K562 (cell line): Measurements from ENCODE around the gene ECM1. TPM values are rescaled to one million over a fixed set of nuclear protein-coding genes. Genes with fewer than 3 reads are reported as not detected.
A peak's percentile ranks its signal among the peaks of the same experiment; 100 is the strongest.

Source experiments
- ARNT ChIP-seq, 2 experiments: fragments of 450-650 bp; IDR thresholded peaks; 2 replicates each; pipeline ENCODE4 v1.6.1; 2016; ENCODE audit warnings: mild to moderate bottlenecking in 1 of 2
- BRD4 ChIP-seq: fragments of 200-600 bp; sonication (generic); IDR thresholded peaks from 2 replicates; pipeline ENCODE4 v1.6.1; 2017; ENCODE audit warnings: inconsistent platforms
- GTF2A2 ChIP-seq: IDR thresholded peaks from 2 replicates; pipeline ENCODE4 v1.6.1; 2016; ENCODE audit warnings: mild to moderate bottlenecking, missing genetic modification characterization, missing compliant biosample characterization
- JUND ChIP-seq, 2 experiments: IDR thresholded peaks; 2 replicates in 1 of 2; 3 replicates in 1 of 2; pipeline ENCODE4 v1.6.1; 2011; ENCODE audit warnings: borderline replicate concordance in 2 of 2, low read depth in 2 of 2, low read length in 2 of 2, improper control_type of control experiment in 1 of 2, missing biosample characterization in 1 of 2, missing genetic modification characterization in 1 of 2, missing genetic modification reagents in 1 of 2
- KDM1A ChIP-seq, 2 experiments: fragments of 450-650 bp; IDR thresholded peaks; 2 replicates each; pipeline ENCODE4 v1.6.1; 2016; ENCODE audit warnings: mild to moderate bottlenecking in 2 of 2
- KLF10 ChIP-seq: fragments of 250-450 bp; sonication (Bioruptor Pico); IDR thresholded peaks from 2 replicates; pipeline ENCODE4 v1.6.1; 2021; ENCODE audit warnings: matching md5 sums
- SMAD1 ChIP-seq: fragments of 150-350 bp; IDR thresholded peaks from 2 replicates; pipeline ENCODE4 v1.6.1; 2014; ENCODE audit warnings: low read length, low read depth; ENCODE audit not compliant: partially characterized antibody
- STAT5B ChIP-seq: fragments of 250-450 bp; sonication (Bioruptor Pico); IDR thresholded peaks from 2 replicates; pipeline ENCODE4 v1.8.0; 2021; ENCODE audit warnings: mild to moderate bottlenecking, inconsistent platforms
- ZNF232 ChIP-seq: sonication (generic); formaldehyde crosslinking; IDR thresholded peaks from 2 replicates; pipeline ENCODE4 v1.8.0; 2022; ENCODE audit warnings: mild to moderate bottlenecking, missing genetic modification reagents
- ZNF431 ChIP-seq: sonication (generic); formaldehyde crosslinking; IDR thresholded peaks from 2 replicates; pipeline ENCODE4 v1.8.0; 2022; ENCODE audit warnings: mild to moderate bottlenecking, missing genetic modification reagents
- ZNF561 ChIP-seq: fragments of 450-650 bp; formaldehyde crosslinking; conservative IDR thresholded peaks from 2 replicates; pipeline ENCODE4 v1.4.0; 2020; ENCODE audit warnings: mild to moderate bottlenecking, moderate library complexity
- ZNF696 ChIP-seq: fragments of 250-450 bp; sonication (Bioruptor Pico); conservative IDR thresholded peaks from 2 replicates; pipeline ENCODE4 v1.4.0; 2020; ENCODE audit warnings: mild to moderate bottlenecking, moderate library complexity
- polyA plus RNA-seq, 8 experiments: library from polyadenylated mRNA; depleted of rRNA in 4 of 8; stranded (reverse) in 5 of 8; unstranded in 3 of 8; fragments of >200 nt; fragmentation: Nextera tagmentation in 2 of 8; fragmentation: Illumina TruSeq in 1 of 8; extraction: Ambion mirVana in 2 of 8; extraction: Trizol in 1 of 8; gene quantifications; 2 replicates each; pipeline versions ENCODE4 v1.2.1 to v1.2.3, GENCODE V29; 2011 to 2014; ENCODE audit warnings: inconsistent platforms in 1 of 8, missing spikeins in 1 of 8
- total RNA-seq, 7 experiments: library from RNA; depleted of rRNA in 6 of 7; stranded (reverse); fragments of >200 nt in 6 of 7; fragmentation: Illumina TruSeq in 2 of 7; extraction: Trizol in 2 of 7; gene quantifications; 2 replicates each; pipeline versions ENCODE4 v1.2.1 to v1.2.3, GENCODE V29; 2011 to 2021; ENCODE audit warnings: low replicate concordance in 1 of 7
- TF ChIP-seq, protein P1 (sequence below): sonication (generic); formaldehyde crosslinking; IDR thresholded peaks from 2 replicates; pipeline ENCODE4 v1.8.1; 2023; ENCODE audit warnings: missing genetic modification reagents, mild to moderate bottlenecking, borderline replicate concordance
- TF ChIP-seq, protein P2 (sequence below): fragments of 150-350 bp; conservative IDR thresholded peaks from 2 replicates; pipeline ENCODE4 v1.6.1; 2014; ENCODE audit warnings: low read length
- TF ChIP-seq, protein P3 (sequence below): sonication (generic); formaldehyde crosslinking; IDR thresholded peaks from 2 replicates; pipeline ENCODE4 v1.8.0; 2022; ENCODE audit warnings: missing genetic modification reagents, mild to moderate bottlenecking, borderline replicate concordance

Gene ECM1
- total and polyA plus RNA-seq, 9 of the 15 experiments (the other 6 are each of a cell fraction or from before 2014, with no cell fraction given), result 6.6 to 52.2 (median 12.8) TPM

DNA sequence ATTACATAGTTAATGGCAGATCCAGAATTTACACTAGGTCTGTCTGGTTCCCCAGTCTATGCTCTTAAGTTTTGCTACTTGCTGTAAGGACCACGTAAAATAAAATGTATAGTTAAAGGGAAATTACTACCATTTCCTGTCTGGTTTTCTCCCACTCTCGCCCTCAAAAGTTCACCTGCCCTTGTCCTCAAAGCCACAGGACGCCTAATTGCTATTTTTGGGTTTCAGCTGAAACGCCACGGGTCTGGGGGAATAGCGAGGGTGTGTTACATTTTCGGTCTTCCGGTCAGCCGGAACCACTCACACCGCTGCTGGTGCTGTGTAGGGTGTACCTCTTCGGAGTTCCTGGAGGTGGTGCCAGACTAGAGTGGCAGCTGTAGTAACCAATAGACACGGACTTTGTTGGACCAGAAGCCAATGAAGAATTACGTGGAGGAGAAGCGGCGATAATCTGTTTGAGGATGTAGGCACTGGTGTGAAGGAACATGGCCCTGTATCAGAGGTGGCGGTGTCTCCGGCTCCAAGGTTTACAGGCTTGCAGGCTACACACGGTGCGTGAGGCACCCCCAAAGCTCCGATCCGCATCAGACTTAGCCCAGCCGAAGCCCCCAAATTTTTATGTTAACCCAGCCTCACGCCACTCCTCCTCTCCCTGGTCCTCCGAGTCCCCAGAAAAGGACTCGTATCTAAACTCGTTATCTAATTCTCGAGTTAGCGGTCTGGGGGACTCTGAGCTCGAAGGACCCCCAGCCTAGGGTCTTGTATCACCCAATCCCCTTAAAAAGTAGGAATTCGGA lies 20.7 kb upstream of the ECM1 start, which contains the start of gene TARS2 (continued):
- TF ChIP-seq, protein P1, sequence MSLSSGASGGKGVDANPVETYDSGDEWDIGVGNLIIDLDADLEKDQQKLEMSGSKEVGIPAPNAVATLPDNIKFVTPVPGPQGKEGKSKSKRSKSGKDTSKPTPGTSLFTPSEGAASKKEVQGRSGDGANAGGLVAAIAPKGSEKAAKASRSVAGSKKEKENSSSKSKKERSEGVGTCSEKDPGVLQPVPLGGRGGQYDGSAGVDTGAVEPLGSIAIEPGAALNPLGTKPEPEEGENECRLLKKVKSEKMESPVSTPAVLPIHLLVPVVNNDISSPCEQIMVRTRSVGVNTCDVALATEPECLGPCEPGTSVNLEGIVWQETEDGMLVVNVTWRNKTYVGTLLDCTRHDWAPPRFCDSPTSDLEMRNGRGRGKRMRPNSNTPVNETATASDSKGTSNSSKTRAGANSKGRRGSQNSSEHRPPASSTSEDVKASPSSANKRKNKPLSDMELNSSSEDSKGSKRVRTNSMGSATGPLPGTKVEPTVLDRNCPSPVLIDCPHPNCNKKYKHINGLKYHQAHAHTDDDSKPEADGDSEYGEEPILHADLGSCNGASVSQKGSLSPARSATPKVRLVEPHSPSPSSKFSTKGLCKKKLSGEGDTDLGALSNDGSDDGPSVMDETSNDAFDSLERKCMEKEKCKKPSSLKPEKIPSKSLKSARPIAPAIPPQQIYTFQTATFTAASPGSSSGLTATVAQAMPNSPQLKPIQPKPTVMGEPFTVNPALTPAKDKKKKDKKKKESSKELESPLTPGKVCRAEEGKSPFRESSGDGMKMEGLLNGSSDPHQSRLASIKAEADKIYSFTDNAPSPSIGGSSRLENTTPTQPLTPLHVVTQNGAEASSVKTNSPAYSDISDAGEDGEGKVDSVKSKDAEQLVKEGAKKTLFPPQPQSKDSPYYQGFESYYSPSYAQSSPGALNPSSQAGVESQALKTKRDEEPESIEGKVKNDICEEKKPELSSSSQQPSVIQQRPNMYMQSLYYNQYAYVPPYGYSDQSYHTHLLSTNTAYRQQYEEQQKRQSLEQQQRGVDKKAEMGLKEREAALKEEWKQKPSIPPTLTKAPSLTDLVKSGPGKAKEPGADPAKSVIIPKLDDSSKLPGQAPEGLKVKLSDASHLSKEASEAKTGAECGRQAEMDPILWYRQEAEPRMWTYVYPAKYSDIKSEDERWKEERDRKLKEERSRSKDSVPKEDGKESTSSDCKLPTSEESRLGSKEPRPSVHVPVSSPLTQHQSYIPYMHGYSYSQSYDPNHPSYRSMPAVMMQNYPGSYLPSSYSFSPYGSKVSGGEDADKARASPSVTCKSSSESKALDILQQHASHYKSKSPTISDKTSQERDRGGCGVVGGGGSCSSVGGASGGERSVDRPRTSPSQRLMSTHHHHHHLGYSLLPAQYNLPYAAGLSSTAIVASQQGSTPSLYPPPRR (CRISPR knock-in tag), result 0 out of 2 replicates have a peak, but pooled peaks have one; percentile 49
- TF ChIP-seq ARNT (IDR thresholded peaks at IDR 0.05) (peak; percentile 92 to 96), JUND (IDR thresholded peaks at IDR 0.05; ENCODE audit: borderline replicate concordance, low read depth, low read length) (peak; percentile 73), JUND (tag; IDR thresholded peaks at IDR 0.05; ENCODE audit: borderline replicate concordance, low read depth, low read length) (peak; percentile 61; the same call in 2 of the 3 replicates), ZNF561 (no peak), ZNF431 (CRISPR knock-in tag) (no peak), BRD4 (peak; percentile 28; the same call in 1 of the 2 replicates), GTF2A2 (tag) (0 out of 2 replicates have a peak, but pooled peaks have one; percentile 10), ZNF232 (CRISPR knock-in tag) (no peak), STAT5B (CRISPR knock-in tag) (no peak), KDM1A (IDR thresholded peaks at IDR 0.05) (peak; percentile 43 to 67; a peak in 3 of 4 replicates), ZNF696 (CRISPR knock-in tag) (no peak), SMAD1 (no peak), KLF10 (no peak)
- TF ChIP-seq, protein P2, sequence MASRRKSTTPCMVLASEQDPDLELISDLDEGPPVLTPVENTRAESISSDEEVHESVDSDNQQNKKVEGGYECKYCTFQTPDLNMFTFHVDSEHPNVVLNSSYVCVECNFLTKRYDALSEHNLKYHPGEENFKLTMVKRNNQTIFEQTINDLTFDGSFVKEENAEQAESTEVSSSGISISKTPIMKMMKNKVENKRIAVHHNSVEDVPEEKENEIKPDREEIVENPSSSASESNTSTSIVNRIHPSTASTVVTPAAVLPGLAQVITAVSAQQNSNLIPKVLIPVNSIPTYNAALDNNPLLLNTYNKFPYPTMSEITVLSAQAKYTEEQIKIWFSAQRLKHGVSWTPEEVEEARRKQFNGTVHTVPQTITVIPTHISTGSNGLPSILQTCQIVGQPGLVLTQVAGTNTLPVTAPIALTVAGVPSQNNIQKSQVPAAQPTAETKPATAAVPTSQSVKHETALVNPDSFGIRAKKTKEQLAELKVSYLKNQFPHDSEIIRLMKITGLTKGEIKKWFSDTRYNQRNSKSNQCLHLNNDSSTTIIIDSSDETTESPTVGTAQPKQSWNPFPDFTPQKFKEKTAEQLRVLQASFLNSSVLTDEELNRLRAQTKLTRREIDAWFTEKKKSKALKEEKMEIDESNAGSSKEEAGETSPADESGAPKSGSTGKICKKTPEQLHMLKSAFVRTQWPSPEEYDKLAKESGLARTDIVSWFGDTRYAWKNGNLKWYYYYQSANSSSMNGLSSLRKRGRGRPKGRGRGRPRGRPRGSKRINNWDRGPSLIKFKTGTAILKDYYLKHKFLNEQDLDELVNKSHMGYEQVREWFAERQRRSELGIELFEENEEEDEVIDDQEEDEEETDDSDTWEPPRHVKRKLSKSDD, result 0 out of 2 replicates have a peak, but pooled peaks have one; percentile 68
- TF ChIP-seq, protein P3, sequence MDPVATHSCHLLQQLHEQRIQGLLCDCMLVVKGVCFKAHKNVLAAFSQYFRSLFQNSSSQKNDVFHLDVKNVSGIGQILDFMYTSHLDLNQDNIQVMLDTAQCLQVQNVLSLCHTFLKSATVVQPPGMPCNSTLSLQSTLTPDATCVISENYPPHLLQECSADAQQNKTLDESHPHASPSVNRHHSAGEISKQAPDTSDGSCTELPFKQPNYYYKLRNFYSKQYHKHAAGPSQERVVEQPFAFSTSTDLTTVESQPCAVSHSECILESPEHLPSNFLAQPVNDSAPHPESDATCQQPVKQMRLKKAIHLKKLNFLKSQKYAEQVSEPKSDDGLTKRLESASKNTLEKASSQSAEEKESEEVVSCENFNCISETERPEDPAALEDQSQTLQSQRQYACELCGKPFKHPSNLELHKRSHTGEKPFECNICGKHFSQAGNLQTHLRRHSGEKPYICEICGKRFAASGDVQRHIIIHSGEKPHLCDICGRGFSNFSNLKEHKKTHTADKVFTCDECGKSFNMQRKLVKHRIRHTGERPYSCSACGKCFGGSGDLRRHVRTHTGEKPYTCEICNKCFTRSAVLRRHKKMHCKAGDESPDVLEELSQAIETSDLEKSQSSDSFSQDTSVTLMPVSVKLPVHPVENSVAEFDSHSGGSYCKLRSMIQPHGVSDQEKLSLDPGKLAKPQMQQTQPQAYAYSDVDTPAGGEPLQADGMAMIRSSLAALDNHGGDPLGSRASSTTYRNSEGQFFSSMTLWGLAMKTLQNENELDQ, result no peak
